ENCODE data around the gene LRRC8B.

DNA sequence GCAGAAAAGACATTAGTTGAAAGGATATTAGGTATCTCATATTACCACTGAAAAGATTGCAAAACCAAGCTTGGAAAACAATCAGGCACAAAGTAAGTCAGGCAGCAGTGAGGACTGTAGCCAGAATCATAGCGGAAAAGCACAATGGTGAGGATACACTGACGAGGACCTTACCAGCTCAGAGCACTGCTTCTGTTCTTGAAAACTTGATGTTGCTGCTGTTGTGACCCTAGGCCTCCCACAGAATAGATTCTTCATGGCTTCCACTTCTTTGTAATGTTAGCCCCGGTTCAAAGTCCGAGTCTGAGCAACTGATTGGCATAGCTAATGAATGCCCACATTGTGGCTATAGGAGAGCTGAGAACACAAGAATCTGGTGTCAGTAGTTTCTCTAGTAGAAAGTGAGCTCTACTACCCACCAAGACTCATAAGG, 63.1 kb downstream of the LRRC8B start:
- TF ChIP-seq, protein P1, sequence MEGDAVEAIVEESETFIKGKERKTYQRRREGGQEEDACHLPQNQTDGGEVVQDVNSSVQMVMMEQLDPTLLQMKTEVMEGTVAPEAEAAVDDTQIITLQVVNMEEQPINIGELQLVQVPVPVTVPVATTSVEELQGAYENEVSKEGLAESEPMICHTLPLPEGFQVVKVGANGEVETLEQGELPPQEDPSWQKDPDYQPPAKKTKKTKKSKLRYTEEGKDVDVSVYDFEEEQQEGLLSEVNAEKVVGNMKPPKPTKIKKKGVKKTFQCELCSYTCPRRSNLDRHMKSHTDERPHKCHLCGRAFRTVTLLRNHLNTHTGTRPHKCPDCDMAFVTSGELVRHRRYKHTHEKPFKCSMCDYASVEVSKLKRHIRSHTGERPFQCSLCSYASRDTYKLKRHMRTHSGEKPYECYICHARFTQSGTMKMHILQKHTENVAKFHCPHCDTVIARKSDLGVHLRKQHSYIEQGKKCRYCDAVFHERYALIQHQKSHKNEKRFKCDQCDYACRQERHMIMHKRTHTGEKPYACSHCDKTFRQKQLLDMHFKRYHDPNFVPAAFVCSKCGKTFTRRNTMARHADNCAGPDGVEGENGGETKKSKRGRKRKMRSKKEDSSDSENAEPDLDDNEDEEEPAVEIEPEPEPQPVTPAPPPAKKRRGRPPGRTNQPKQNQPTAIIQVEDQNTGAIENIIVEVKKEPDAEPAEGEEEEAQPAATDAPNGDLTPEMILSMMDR (IDR thresholded peaks at IDR 0.05), result no peak
- TF ChIP-seq POLR2A (IDR thresholded peaks at IDR 0.05), result no peak
